Measurements from ENCODE around the gene IGHMBP2.
A peak's percentile ranks its signal among the peaks of the same experiment; 100 is the strongest.
"Not testable (repeated sequence)": the region's sequence is repeated elsewhere in the genome, so short reads cannot be mapped to it uniquely, and the experiment has no call there.

The IGHMBP2 gene

DNA sequence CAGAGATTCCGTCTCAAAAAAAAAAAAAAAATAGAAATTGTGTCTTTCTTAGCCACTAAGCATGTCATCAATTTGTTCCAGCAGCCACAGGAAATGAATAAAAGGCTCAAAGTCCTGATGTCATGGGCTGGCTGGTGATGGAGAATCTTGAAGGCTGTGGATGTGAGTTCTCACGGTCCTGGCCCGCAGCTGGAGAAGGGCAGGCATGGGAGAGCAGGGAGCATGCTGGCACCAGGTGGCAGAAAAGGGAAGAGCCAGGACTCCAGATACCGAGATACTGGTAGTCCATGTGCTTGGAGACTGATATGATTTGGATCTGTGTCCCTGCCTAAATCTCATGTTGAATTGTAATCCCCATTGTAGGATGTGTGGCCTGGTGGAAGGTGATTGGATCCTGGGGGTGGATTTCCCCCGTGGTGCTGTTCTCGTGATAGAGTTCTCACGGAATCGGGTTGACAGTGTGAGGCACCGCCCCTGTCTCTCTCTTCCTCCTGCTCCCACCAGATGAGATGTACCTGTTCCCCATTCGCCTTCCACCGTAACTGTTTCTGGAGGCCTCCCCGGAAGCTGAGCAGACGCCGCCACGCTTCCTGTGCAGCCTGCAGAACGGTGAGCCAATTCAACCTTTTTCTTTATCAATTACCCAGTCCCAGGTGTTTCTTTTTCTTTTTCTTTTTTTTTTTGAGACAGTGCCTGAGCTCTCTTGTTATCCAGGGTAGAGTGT, 59.0 kb downstream of the IGHMBP2 start:
- DNase-seq (ENCODE audit: low spot score), result peak; percentile 58

DNA sequence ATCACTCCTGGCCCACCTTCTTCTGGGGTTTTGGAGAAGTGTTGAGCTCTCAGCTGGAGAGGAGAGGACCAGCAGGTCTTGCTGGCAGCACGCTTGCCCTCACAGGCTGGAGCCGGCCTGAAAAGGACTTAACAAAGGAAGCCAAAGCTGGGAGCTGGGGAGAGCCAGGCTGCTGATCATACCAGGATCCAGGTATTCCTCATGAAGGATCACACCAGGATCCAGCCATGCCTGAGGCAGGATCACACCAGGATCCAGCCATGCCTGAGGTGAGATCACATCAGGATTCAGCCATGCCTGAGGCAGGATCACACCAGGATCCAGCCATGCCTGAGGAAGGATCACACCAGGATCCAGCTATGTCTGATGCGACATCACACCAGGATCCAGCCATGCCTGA, 60.1 kb downstream of the IGHMBP2 start:
- DNase-seq (ENCODE audit: low spot score), result no peak

DNA sequence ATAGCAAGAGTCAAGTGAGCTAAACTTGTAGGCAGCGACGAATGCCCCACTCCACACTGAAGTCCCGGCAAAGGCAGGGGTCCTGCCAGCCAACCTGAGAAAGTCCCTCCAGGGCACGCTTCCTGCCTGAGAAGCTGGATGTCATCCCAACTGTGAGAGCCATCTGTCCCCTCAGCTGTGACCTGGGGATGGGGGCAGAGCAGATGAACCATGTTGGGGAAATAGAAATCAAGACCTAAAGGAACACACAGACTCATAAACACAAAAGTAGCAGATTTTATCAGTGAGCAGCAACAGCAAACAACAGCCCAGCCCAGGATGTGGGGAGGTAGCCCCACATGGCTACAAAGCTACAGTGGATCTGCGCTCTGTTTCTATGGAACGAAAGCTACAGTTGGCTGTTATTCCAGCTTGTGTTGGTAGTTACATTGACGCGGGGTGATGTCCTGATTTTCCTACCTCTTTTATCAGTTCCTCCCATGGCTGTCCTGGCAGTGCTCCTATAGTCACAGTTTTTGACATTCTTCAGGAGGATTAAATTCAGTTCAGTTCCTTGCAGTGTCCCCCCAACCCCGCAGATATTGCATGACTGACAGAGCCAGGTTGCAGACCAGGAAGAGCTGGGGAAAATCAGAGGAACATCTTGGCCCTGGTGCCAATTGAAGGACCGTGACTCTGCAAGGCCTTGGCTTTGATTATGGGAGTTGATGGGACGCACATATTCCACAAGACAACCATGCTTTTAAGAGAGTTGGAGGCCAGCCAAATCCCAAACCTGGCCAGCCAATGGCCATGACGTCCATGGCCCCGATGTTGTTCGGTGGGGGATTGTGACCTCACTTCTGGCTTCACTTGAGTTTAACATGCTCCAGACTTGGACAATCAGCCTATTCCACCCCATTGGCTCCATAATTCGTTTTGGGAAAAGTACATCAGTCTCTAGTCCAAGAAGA, 62.5 kb downstream of the IGHMBP2 start:
- DNase-seq (ENCODE audit: low spot score), result no peak

DNA sequence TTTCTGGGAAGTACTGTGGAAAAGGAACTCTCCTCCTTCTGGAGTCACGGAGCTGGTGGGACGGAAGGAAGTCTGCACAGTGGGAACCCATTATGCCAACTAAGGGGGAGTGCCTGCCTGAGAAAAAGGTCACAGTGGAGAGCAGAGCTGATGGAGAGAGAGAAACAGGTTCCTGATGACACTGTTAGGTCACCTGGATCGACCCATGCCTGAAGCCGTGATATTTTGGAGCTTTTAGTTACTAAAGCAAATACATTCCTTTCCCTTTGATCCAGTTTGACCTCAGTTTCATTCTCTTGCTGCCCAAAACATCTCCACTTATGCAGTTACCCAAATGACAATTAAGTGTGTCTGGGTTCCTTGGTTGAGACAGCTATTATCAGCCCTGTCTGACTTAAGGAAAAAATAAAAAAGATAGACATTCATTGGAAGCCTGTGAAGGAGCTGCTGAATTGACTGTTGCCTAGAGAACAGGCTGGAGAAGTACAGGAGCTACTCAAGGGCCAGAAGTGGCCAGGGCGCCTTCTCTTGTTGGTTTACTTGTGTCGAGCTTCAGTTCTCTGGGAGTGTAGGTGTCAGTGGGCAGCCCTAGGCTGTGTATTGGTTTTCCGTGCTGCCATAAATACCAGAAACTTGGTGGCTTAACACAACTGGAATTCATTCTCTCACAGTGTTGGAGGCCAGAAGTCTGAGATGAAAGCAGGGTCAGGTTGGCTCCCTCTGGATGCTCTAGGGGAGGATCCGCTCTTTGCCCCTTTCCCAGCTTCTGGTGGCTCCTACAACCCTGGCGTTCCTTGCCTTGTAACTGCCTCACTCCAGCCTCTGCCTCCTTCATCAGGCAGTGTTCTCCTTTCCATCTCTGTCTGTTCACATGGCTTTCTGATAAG, 63.4 kb downstream of the IGHMBP2 start:
- no peak for DNase-seq (ENCODE audit: low spot score)

DNA sequence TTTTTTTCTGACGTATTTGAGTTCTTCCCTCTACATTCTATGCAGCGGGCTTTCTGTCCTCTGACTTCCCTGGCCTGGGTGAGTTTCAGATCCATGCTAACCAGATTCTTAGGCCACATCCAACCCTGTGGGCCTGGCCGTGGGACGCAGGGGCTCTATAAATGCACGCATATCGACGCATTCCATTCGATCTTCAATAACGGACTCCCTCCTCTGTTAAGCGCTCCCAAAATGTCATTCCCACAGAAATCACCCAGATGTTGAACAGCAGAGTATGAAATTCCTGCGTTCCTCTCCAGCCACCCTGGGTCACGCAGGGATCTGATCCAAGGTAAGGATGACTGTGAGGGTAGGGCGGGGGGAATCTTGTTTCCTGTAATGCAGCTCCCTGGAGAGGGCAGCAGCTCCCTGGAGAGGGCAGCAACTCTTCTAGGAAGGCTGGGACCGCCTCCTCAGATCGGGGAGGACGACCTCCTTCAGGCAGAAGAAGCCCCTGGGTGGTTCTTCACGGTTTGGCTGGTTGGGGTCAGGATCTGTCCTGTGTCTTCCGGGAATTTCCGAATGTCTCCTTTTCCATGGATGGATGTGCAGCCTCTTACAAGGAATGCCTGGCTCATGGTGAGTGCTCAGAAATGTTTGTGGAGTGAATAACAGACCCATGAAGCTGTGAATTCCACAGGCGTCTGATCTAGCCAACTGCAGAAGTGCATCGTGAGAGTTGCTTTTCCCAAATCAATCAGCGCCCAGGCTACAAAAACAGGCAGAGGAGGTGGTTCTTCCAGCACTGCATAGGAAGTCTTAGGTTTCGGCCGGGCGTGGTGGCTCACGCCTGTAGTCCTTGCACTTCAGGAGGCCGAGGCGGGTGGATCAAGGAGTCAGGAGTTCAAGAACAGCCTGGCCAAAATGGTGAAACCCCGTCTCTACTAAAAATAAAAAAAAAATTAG, 64.9 kb downstream of the IGHMBP2 start:
- DNase-seq (ENCODE audit: low spot score), result peak; percentile 68

DNA sequence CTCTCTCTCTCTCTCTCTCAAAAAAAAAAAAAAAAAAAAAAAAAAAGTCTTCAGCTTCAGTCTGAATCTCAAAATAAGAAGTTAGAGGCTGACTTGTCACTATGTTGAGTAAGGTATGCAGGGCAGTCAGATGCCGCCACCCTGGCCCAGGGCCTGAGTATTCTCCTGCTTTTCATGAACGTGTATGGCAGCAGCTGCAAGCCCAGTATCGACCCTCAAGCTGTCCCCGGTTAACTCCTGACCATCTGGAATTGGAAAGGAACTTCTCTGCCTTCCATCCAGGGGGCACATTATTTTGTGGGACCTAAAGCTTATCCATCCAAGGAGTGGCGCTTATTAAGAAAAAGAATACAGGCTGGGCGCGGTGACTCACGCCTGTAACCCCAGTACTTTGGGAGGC, 65.7 kb downstream of the IGHMBP2 start:
- no peak for DNase-seq (ENCODE audit: low spot score)

DNA sequence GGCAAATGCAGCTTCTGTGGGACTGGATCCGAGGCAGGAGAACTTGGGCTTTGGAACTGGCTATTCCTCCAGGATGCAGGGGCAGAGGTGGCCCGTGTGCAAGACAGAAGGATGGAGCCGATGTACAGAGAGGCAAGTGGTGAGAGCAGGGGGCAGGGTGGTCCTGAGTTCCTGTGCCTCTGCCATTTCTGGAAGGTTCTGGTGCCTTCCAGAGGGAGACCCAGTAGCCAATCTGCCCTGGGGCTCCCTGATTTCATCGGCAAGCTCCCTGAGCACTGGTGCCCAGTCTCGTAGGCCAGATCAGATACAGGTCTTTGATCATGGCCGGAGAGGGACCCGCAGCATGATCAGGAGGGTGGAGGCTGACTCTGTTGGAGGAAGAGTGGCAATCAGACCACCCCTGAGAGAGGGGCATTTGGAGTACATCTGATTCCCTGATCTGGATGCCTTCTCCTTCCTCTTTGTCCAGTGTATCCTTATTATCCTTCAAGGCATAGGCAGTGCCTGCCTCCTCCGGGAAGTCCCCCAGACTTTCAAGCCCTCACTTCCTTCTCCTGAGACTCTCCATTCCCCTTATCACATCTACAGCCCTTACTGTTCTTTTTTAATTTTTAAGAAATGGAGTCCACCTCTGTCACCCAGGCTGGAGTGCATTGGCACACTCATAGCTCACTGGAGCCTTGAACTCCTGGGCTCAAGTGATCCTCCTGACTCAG, 67.4 kb downstream of the IGHMBP2 start:
- DNase-seq (ENCODE audit: low spot score), result no peak

DNA sequence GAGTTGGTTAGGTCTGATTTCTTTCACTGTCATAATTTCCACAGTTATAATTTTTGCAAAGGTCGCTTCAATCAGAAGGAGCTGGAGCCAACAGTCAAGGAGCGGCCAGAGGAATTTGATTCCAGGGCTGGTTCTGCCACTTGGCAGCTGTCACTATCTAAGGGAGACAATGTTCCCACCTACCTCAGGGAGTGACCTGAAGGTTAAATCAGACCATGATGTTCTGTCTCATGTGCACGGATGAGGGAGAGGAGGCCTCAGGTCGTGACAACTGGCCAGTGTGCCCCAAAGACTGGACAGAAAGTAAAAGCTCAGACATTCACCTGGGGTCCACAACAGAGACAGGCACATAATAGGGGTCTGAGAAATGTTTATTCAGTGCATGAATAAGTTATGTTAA, 69.5 kb downstream of the IGHMBP2 start:
- no peak for DNase-seq (ENCODE audit: low spot score)

DNA sequence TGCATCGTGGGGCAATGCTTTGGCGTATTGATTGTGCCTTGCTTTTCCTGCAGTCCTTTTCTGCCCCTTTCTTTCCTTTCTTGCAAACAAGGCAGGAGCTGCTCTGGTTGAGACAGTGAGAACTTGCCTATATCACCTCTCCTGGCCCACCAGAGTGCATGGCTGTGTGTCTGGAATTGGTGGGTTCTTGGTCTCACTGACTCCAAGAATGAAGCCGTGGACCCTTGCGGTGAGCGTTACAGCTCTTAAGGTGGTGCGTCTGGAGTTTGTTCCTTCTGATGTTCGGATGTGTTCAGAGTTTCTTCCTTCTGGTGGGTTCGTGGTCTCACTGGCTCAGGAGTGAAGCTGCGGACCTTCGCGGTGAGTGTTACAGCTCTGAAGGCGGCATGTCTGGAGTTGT, 70.0 kb downstream of the IGHMBP2 start:
- DNase-seq (ENCODE audit: low spot score), result not testable (repeated sequence)

DNA sequence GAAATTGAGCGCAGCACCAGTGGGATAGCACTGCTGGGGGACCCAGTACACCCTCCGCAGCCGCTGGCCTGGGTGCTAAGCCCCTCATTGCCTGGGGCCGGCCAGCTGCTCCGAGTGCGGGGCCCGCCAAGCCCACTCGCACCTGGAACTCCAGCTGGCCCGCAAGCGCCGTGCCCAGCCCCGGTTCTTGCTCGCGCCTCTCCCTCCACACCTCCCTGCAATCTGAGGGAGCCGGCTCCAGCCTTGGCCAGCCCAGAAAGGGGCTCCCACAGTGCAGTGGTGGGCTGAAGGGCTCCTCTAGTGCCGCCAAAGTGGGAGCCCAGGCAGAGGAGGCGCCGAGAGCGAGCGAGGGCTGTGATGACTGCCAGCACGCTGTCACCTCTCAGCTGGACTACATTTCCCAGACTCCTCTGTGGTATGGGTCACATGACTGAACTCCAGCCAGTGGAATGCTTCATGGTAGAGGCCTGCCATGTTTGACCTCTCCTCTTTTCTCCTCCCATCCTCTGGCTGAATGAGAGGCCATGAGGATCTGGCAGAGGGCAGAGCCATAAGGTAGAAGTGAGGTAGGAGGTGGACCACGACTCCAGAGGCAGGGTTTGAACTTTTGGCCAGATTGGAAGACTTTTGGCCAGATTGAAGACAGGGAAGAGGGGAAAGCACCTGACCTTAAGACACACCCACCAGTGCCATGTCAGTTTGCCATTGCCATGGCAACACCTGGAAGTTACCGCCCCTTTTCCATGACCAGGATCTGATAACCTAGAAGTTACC, 70.9 kb downstream of the IGHMBP2 start:
- no peak for DNase-seq (ENCODE audit: low spot score)

DNA sequence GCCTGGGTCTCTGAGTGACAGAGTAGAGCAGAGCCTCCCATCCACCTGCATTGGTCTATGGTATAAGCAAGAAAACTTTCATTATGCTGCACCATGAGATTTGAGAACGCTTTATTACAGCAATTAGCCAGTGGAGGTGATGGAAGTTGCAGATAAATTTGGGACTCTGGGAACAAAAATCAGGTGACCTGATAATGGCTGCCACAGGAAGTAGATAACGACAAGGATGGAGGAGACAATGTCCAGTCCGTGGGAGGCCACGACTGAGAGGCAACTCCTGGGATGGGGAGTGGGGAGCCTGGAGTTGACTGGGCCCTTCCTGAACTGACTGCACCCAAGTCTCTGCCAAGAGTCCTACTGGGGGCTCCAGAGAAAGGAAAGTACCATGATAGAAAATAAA, 72.4 kb downstream of the IGHMBP2 start:
- DNase-seq (ENCODE audit: low spot score), result no peak

DNA sequence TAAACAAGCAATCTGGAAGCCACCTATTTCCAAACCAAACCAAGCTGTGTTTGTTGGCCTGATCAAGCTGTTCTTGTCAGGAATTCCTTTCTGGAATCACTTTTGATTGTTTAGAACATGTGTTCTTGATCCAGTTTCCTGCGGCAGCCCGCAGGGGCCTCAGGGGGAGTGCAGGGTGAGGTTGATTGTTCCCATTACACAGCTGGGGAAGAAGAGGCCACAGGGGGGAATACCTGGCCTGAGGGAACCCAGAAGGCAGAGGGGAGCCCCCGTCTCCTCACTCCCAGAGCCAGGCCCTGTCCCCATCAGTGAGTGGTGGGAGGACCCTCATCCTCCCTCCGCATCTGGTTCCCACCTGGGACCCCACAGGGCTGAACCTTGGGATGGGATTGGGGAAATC, 72.9 kb downstream of the IGHMBP2 start:
- no peak for DNase-seq (ENCODE audit: low spot score)

DNA sequence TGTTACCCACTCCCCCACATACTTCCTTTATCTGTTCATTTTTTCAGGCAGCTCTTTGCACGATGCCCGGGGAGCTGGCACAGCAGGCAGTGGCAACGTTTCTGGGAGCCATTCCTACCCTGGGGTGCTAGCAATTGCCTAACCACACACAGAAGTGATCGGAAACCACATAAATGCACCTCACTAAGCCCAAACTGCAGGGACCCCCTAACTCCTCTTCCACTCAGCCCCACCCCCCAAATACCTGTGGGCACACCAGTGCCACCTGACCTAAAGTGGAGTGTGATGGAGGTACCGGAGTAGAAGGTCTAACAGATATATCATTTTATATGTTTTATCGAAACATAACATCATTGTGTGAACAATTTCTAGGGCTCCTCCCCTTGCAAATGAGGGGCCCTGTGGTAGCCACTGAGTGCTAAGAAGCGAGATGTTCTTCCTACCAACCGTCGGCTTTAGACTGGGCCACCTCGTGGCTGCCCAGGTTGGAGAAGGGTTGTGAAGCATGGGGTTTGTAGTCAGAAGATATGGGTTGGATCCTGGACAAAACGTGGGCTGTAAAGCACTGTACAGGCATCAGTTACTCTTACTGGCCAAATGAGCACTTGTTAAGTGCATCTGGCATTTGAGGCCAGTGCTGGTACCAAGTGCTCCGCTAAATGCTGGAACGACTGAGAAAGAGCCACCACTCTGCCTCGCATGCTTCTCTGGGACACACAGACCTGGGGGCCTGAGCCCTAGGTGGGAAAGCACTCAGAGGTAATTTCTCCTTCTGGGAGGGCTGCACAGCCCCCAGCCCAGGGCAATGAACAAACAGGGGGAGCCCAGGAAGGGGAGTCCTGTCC, 74.3 kb downstream of the IGHMBP2 start:
- DNase-seq (ENCODE audit: low spot score), result no peak

DNA sequence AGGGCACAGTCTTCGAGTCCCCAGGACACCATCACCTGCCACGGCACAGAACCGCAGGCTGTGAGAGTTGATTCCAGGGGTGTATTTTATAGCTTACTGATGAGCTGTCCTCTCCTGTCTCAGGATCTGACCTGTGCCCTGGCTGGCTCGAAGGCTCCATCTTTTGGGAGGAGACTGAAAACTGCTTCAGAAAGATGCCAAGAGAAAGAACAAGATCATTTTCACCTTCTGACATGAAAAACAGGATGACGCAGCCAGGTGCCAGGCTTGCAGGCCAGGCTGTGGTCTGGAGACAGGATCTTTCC, 74.9 kb downstream of the IGHMBP2 start:
- DNase-seq (ENCODE audit: low spot score), result no peak

DNA sequence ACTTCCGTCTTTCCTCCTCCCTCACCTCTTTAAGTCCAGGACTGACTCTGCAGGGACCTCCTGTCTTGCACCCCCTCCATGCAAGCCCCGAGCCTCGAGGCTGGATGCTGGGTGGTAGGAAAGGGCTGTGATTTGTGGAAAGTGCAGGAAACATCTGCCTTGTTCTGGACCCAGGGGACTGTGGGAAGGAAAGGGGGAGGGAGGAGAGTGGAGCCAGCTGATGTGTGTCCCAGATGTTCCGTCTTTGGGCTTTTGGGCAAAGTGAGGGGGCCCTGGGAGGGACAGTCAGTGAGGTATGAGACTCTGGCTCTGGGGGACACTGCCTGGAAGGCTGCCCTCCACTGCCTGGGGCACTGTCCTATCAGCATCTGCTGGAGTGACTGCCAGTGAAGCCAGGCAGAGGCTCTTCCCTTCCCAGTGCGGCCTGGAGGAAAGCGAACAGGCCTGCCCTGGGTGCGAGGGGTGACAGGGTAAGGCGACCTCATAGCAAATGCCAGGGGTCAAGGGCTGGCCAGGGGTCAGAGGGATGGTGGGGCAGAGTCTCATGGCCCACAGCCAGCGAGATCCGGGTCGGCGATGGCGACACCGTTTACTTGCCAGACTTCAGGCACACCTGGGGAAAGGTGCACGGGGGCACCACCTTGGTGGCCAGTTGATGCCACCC, 75.4 kb downstream of the IGHMBP2 start:
- no peak for DNase-seq (ENCODE audit: low spot score)

DNA sequence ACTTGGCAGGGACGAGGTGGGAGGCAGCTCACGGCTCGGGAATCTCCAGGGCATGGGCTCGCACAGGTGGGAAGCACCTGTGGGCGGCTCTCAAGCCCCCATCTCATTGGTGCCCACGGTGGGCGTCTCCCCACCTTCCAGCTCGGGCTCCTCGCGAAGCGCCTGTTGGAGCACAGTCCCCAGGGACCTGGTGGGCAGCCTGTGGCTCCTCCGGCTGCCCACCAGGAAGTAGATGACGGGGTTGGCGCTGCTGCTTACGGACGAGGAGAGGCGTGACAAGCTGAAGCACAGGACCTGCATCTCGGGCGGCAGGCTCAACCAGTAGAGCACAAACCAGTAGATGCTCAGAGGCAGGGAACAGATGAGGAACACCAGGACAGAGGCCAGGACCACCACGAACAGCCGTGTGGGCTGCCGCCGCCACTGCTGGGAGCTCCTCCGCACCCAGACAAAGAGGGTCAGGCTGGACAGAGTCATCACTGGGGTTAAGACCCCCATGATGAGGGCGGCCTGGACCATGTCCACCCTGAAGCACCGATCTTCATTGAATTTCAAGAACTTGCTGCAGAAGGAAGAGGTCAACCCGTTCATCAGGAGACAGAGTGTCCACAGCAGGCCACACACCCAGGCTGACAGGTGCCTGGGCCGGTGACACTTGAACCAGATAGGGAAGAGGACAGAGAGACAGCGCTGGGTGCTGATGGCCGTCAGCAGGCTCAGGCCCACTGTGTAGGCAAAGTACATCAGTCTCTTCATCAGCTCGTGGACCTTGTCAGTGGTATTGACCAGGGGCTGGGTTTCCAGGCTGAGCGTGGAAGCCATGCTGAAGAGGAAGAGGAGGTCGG, 76.5 kb downstream of the IGHMBP2 start:
- no peak for DNase-seq (ENCODE audit: low spot score)

DNA sequence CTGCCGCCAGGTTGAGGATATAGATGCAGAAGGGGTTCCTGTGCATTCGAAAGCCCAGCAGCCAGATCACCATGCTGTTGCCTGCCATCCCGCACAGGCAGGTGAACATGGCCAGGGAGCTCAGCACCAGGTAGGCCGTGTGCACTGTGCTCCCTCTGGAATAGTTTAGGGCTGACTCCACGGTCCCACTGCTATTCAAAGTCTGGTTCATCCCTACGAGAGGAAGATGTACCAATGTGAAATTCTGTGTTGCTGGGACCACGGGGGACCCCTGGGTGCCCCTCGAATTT, 77.0 kb downstream of the IGHMBP2 start, which contains the start of gene MRGPRD:
Gene MRGPRD, minus strand, starts transcription at position 211 of the 290 bp plus-strand sequence. Its CDS starts 0 bp downstream, at position 211.
- no peak for DNase-seq (ENCODE audit: low spot score)

DNA sequence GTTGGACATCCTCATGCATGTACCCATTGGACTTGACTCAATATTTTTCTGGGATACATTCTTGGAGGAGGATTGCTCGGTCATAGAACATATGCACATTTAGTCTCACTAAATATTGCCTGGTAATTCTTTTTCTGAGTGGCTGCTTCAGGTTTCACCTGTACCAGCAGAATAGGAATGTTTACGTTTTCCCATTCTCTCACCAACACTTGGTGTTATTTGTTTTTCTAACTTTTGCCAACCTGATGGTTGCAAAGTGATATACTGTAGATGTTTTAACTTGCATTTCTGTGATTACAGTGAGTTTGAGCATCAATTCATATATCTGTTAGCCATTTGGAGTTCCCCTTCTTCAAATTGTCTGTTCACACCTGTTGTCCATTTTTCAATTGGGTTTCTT, 78.4 kb downstream of the IGHMBP2 start:
- no peak for DNase-seq (ENCODE audit: low spot score)
